Adrenal gland (tissue), 12 donors: ENCODE data around the gene ZNF367. TPM values are rescaled to one million over a fixed set of nuclear protein-coding genes. Genes with fewer than 3 reads are reported as not detected.

ENCODE experiments used
- DNase-seq, 7 donors: peaks; one replicate each; pipeline ENCODE4 v3.0.0-alpha.2; 2019 to 2020
- H3K27ac ChIP-seq, 5 donors: fragments of 200-600 bp; sonication (generic) in 4 of 5; 1 replicate in 3 of 5; 2 replicates in 2 of 5; pipeline versions ENCODE4 v1.5.1 to v1.8.0; 2016 to 2020; ENCODE audit warnings: mild to moderate bottlenecking in 1 of 5
- H3K27me3 ChIP-seq: fragments of 200-600 bp; 2 replicates; pipeline ENCODE4 v1.8.0; 2021
- H3K36me3 ChIP-seq, 2 donors: fragments of 200-600 bp; replicated peaks in 1 of 2; 1 replicate in 1 of 2; 2 replicates in 1 of 2; pipeline versions ENCODE4 v1.5.1 to v1.8.0; 2018 to 2022
- H3K4me1 ChIP-seq, 2 donors: fragments of 200-600 bp; replicated peaks in 1 of 2; 1 replicate in 1 of 2; 2 replicates in 1 of 2; pipeline versions ENCODE4 v1.5.1 to v1.8.0; 2018 to 2021
- H3K4me3 ChIP-seq, 4 donors: fragments of 200-600 bp; sonication (generic) in 3 of 4; one replicate each; pipeline ENCODE4 v1.5.1; 2016 to 2018
- H3K9me3 ChIP-seq, 3 donors: fragments of 200-600 bp; sonication (generic) in 1 of 3; replicated peaks in 1 of 3; 1 replicate in 2 of 3; 2 replicates in 1 of 3; pipeline versions ENCODE4 v1.5.1 to v1.8.0; 2016 to 2021
- POLR2A ChIP-seq, 2 donors: fragments of 450-650 bp; IDR thresholded peaks; one replicate each; pipeline ENCODE4 v1.6.1; 2017; ENCODE audit warnings: antibody characterized with exemption in 2 of 2, mild to moderate bottlenecking in 2 of 2, moderate library complexity in 1 of 2
- WGBS, 4 donors: extraction: QIAGEN DNeasy Blood & Tissue Kit in 2 of 4; methylation state at CpG; one replicate each; pipeline versions ENCODE4 v1.1.5 to v1.1.7; 2013 to 2017; 5-methylcytosine and 5-hydroxymethylcytosine counted together
- intact Hi-C, 2 donors: fragments of 100-400 bp; cut with DNase I; formaldehyde crosslinking; loops; one replicate each; pipeline versions ENCODE4 v1.14.1 to v1.15.0; 2022 to 2023
- polyA plus RNA-seq, 3 donors: library from polyadenylated mRNA; stranded (reverse); fragments of 200-250 nt in 2 of 3; fragments of 350-450 nt in 1 of 3; fragmentation: Illumina TruSeq in 1 of 3; extraction: RNeasy Lipid Tissue Mini Kit (QIAGEN cat#74804) in 1 of 3; gene quantifications; one replicate each; pipeline ENCODE4 v1.2.3, GENCODE V29; 2013 to 2014
- total RNA-seq, 9 donors: library from RNA; depleted of rRNA in 4 of 9; stranded (reverse); fragments of >200 nt in 4 of 9; fragments of 120-200 nt in 1 of 9; fragmentation: NEBNext Ultra II Directional in 1 of 9; extraction: Animal tissue kit (Norgen Biotek cat#: 25700) in 1 of 9; gene quantifications; one replicate each; pipeline versions ENCODE4 v1.1.0 to v1.2.4, GENCODE V29; 2013 to 2023
- TF ChIP-seq, protein P1 (sequence below), 6 experiments: fragments of 450-650 bp in 4 of 6; fragments of 200-600 bp in 2 of 6; sonication (generic) in 1 of 6; IDR thresholded peaks; 1 replicate in 5 of 6; 2 replicates in 1 of 6; pipeline versions ENCODE4 v1.5.1 to v1.8.0; 2016 to 2021; ENCODE audit warnings: antibody characterized with exemption in 6 of 6, mild to moderate bottlenecking in 2 of 6, moderate library complexity in 1 of 6
- donor health status: healthy with polysubstance abuse.
- donor health status: Bipolar disorder and iron deficiency.
- donor health status: DM: yes; HTN: yes; CAD: no.
- donor health status: DM: no; HTN: no; CAD: no.
- donor health status: DM: no; HTN: no; CAD: no.
- donor health status: DM: yes; HTN: yes; CAD: no.

The ZNF367 gene
- total and polyA plus RNA-seq, 12 donors, result 0.24 to 5.4 (median 1.2) TPM

- Histone ChIP-seq H3K4me3 (no peak overlapping the region), H3K27me3 (no peaks in the 10 kb centered on the region), H3K4me1 (peaks cover 6 to 34% of the 10 kb centered on the region in 2 donors), H3K27ac (peak overlapping the region in 3 of 5 donors; percentile 8 to 59 (median 51)), H3K9me3 (no peaks in the 10 kb centered on the region), H3K36me3 (no peaks in the 10 kb centered on the region)
- intact Hi-C loops, result no loop called here
- WGBS, 4 donors, result 68 to 77% (median 76%) methylated on average over 5 of the region's 5 CpGs
- TF ChIP-seq, protein P1, sequence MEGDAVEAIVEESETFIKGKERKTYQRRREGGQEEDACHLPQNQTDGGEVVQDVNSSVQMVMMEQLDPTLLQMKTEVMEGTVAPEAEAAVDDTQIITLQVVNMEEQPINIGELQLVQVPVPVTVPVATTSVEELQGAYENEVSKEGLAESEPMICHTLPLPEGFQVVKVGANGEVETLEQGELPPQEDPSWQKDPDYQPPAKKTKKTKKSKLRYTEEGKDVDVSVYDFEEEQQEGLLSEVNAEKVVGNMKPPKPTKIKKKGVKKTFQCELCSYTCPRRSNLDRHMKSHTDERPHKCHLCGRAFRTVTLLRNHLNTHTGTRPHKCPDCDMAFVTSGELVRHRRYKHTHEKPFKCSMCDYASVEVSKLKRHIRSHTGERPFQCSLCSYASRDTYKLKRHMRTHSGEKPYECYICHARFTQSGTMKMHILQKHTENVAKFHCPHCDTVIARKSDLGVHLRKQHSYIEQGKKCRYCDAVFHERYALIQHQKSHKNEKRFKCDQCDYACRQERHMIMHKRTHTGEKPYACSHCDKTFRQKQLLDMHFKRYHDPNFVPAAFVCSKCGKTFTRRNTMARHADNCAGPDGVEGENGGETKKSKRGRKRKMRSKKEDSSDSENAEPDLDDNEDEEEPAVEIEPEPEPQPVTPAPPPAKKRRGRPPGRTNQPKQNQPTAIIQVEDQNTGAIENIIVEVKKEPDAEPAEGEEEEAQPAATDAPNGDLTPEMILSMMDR (IDR thresholded peaks at IDR 0.05), result no peak
- no peak for TF ChIP-seq POLR2A (IDR thresholded peaks at IDR 0.05)
- no peak for DNase-seq
These were observed 74.4 kb downstream of the ZNF367 start for GRCh38 chr9:96343515-96344360.

- 88 to 93% (median 89%) methylated on average over 17 to 20 of the region's 20 CpGs for WGBS, 4 donors
- intact Hi-C loops, result no loop called here
These were observed 75.5 kb downstream of the ZNF367 start for GRCh38 chr9:96342571-96343245.

GRCh38 chr9:96340707-96341106, 77.5 kb downstream of the ZNF367 start:
- TF ChIP-seq, protein P1 (IDR thresholded peaks at IDR 0.05), result no peak
- no peak for TF ChIP-seq POLR2A (IDR thresholded peaks at IDR 0.05)
- no peak overlapping the region for H3K27ac ChIP-seq
- H3K27me3 ChIP-seq, result no peaks in the 10 kb centered on the region
- 81 to 96% (median 96%) methylated on average over 3 of the region's 3 CpGs for WGBS, 4 donors
- no peak overlapping the region for H3K4me3 ChIP-seq
- peaks cover 6 to 34% of the 10 kb centered on the region in 2 donors for H3K4me1 ChIP-seq
- H3K36me3 ChIP-seq, result no peaks in the 10 kb centered on the region
- H3K9me3 ChIP-seq, result no peaks in the 10 kb centered on the region
- intact Hi-C loops, result no loop called here
- DNase-seq, result no peak

More at GRCh38 chr9:96342571-96343245, 75.5 kb downstream of the ZNF367 start:
- H3K27ac ChIP-seq, result peak overlapping the region in 1 of 5 donors; percentile 8
- no peak overlapping the region for H3K4me3 ChIP-seq
- no peaks in the 10 kb centered on the region for H3K36me3 ChIP-seq
- no peaks in the 10 kb centered on the region for H3K9me3 ChIP-seq
- DNase-seq, result no peak
- no peak for TF ChIP-seq POLR2A (IDR thresholded peaks at IDR 0.05)
- TF ChIP-seq, protein P1 (IDR thresholded peaks at IDR 0.05), result no peak
- H3K27me3 ChIP-seq, result no peaks in the 10 kb centered on the region
- peaks cover 6 to 34% of the 10 kb centered on the region in 2 donors for H3K4me1 ChIP-seq

GRCh38 chr9:96338299-96338698, 79.9 kb downstream of the ZNF367 start:
- H3K9me3 ChIP-seq, result no peaks in the 10 kb centered on the region
- no peak for TF ChIP-seq POLR2A (IDR thresholded peaks at IDR 0.05)
- TF ChIP-seq, protein P1 (IDR thresholded peaks at IDR 0.05), result no peak
- no peak overlapping the region for H3K4me3 ChIP-seq
- H3K4me1 ChIP-seq, result peaks cover 0 to 24% of the 10 kb centered on the region in 2 donors
- no peak overlapping the region for H3K27ac ChIP-seq
- H3K27me3 ChIP-seq, result no peaks in the 10 kb centered on the region
- WGBS, 4 donors, result 91 to 97% (median 94%) methylated on average over 3 of the region's 3 CpGs
- H3K36me3 ChIP-seq, result no peaks in the 10 kb centered on the region
- intact Hi-C loops, result no loop called here
- DNase-seq, result no peak
